ENCODE results near the gene TTLL10.

The TTLL10 gene

GRCh38 chr1:1142844-1143243 is 30.8 kb upstream of the TTLL10 start:
- Histone ChIP-seq H3K9me3 (no peaks in the 10 kb centered on the region), H3K27me3 (peaks cover 0 to 67% of the 10 kb centered on the region in 2 donors), H3K4me1 (no peaks in the 10 kb centered on the region), H3K27ac (no peak overlapping the region), H3K36me3 (no peaks in the 10 kb centered on the region), H3K4me3 (no peak overlapping the region)
- TF ChIP-seq, protein P1, sequence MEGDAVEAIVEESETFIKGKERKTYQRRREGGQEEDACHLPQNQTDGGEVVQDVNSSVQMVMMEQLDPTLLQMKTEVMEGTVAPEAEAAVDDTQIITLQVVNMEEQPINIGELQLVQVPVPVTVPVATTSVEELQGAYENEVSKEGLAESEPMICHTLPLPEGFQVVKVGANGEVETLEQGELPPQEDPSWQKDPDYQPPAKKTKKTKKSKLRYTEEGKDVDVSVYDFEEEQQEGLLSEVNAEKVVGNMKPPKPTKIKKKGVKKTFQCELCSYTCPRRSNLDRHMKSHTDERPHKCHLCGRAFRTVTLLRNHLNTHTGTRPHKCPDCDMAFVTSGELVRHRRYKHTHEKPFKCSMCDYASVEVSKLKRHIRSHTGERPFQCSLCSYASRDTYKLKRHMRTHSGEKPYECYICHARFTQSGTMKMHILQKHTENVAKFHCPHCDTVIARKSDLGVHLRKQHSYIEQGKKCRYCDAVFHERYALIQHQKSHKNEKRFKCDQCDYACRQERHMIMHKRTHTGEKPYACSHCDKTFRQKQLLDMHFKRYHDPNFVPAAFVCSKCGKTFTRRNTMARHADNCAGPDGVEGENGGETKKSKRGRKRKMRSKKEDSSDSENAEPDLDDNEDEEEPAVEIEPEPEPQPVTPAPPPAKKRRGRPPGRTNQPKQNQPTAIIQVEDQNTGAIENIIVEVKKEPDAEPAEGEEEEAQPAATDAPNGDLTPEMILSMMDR (IDR thresholded peaks at IDR 0.05): no peak
- intact Hi-C loops (cut with DNase I; ENCODE audit: low total_unique reads): loop anchor here (5.0 kb wide), 1 partner anchor 39 kb away; no protein-coding TSS in a partner anchor
- DNase-seq: no peak

DNA sequence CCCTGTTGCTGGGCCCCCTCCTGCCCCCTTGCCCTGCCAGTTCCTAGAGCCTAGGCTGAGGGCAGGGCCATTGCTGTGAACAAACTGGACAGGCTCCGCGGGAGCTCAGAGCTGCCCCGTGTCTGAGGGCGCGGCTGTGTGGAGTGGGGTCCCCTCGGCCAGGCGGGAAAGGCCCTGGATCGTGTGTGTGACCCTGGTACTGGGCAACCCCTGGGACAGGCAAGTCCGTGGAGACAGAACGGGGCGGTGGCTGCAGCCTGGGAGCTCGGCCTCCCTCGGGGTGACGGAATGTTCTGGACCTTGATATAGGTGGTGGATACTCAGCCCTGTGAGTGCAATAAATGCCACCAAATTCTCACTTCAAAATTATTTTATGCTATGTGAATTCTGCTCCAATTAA is 30.0 kb upstream of the TTLL10 start:
- no peaks in the 10 kb centered on the region for H3K36me3 ChIP-seq
- H3K4me1 ChIP-seq: no peaks in the 10 kb centered on the region
- no peak overlapping the region for H3K27ac ChIP-seq
- peaks cover 0 to 64% of the 10 kb centered on the region in 2 donors for H3K27me3 ChIP-seq
- intact Hi-C loops (cut with DNase I; ENCODE audit: low total_unique reads): loop anchor here (5.0 kb wide), 1 partner anchor 39 kb away; no protein-coding TSS in a partner anchor
- no peaks in the 10 kb centered on the region for H3K9me3 ChIP-seq
- no peak overlapping the region for H3K4me3 ChIP-seq
- TF ChIP-seq, protein P1 (IDR thresholded peaks at IDR 0.05): no peak
- DNase-seq: no peak

GRCh38 chr1:1144122-1144842 is 29.4 kb upstream of the TTLL10 start:
- no peaks in the 10 kb centered on the region for H3K4me1 ChIP-seq
- peaks cover 0 to 62% of the 10 kb centered on the region in 2 donors for H3K27me3 ChIP-seq
- no peak overlapping the region for H3K4me3 ChIP-seq
- intact Hi-C loops (cut with DNase I; ENCODE audit: low total_unique reads): loop anchor here (5.0 kb wide), 1 partner anchor 38 kb away; no protein-coding TSS in a partner anchor
- H3K27ac ChIP-seq: no peak overlapping the region
- H3K9me3 ChIP-seq: no peaks in the 10 kb centered on the region
- TF ChIP-seq, protein P1 (IDR thresholded peaks at IDR 0.05): no peak
- no peaks in the 10 kb centered on the region for H3K36me3 ChIP-seq
- DNase-seq: no peak

GRCh38 chr1:1144843-1145546 is 28.7 kb upstream of the TTLL10 start:
- TF ChIP-seq, protein P1 (IDR thresholded peaks at IDR 0.05): no peak
- Histone ChIP-seq H3K4me3 (no peak overlapping the region), H3K36me3 (no peaks in the 10 kb centered on the region), H3K9me3 (no peaks in the 10 kb centered on the region), H3K4me1 (no peaks in the 10 kb centered on the region), H3K27ac (no peak overlapping the region), H3K27me3 (peaks cover 0 to 62% of the 10 kb centered on the region in 2 donors)
- intact Hi-C loops (cut with DNase I; ENCODE audit: low total_unique reads): loop anchor here (5.0 kb wide), 1 partner anchor 37 kb away; no protein-coding TSS in a partner anchor
- no peak for DNase-seq

DNA sequence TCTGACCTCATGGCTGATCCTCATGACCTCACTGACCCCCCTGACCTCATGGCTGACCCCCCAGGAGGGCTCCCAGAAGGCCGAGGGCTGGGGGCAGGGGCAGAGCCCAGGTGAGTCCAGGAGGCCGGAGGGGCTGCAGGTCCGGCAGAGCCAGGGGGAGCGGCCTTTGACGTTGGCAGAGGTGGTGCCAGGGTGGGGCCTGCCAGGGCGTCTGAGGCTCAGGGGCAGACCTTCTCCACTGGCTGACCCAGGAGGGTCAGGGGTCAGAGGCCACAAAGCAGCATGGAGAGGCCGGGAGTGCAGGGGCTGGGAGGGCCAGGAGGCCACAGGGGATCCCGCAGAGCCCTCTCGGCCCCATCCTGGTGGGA is 28.1 kb upstream of the TTLL10 start:
- TF ChIP-seq, protein P1 (IDR thresholded peaks at IDR 0.05): no peak
- no peaks in the 10 kb centered on the region for H3K4me1 ChIP-seq
- no peak overlapping the region for H3K27ac ChIP-seq
- peaks cover 0 to 60% of the 10 kb centered on the region in 2 donors for H3K27me3 ChIP-seq
- H3K9me3 ChIP-seq: no peaks in the 10 kb centered on the region
- H3K36me3 ChIP-seq: no peaks in the 10 kb centered on the region
- intact Hi-C loops (cut with DNase I; ENCODE audit: low total_unique reads): no loop called here
- no peak overlapping the region for H3K4me3 ChIP-seq
- DNase-seq: no peak

All from tibial artery (tissue), 4 donors.